ENCODE results near the gene ZNF627. TPM values are rescaled to one million over a fixed set of nuclear protein-coding genes. Genes with fewer than 3 reads are reported as not detected.

The ZNF627 gene
- total RNA-seq, 1 donor from 2014 or later: 33.6 TPM

GRCh38 chr19:11551603-11552235, 45.6 kb upstream of the ZNF627 start:
- H3K27ac Mint-ChIP-seq: no peak overlapping the region
- no peak overlapping the region for H3K4me3 Mint-ChIP-seq (ENCODE audit: low read depth)
- H3K4me1 Mint-ChIP-seq (ENCODE audit: low read depth): no peaks in the 10 kb centered on the region
- peaks cover 5% of the 10 kb centered on the region for H3K36me3 Mint-ChIP-seq (ENCODE audit: insufficient read depth)
- TF ChIP-seq CTCF (IDR thresholded peaks at IDR 0.05; ENCODE audit: unreplicated experiment): peak; percentile 33
- H3K27me3 Mint-ChIP-seq: no peaks in the 10 kb centered on the region
- DNase-seq (ENCODE audit: low spot score, unreplicated experiment): no peak
- no peaks in the 10 kb centered on the region for H3K9me3 Mint-ChIP-seq (ENCODE audit: low read depth)

- H3K36me3 Mint-ChIP-seq (ENCODE audit: insufficient read depth): peaks cover 5% of the 10 kb centered on the region
- H3K4me3 Mint-ChIP-seq (ENCODE audit: low read depth): no peak overlapping the region
- no peak for TF ChIP-seq CTCF (IDR thresholded peaks at IDR 0.05; ENCODE audit: unreplicated experiment)
- H3K4me1 Mint-ChIP-seq (ENCODE audit: low read depth): peaks cover 1% of the 10 kb centered on the region
- no peaks in the 10 kb centered on the region for H3K27me3 Mint-ChIP-seq
- H3K9me3 Mint-ChIP-seq (ENCODE audit: low read depth): no peaks in the 10 kb centered on the region
- H3K27ac Mint-ChIP-seq: no peak overlapping the region
- DNase-seq (ENCODE audit: low spot score, unreplicated experiment): no peak
Observed at GRCh38 chr19:11552666-11553372, 44.5 kb upstream of the ZNF627 start.

GRCh38 chr19:11554160-11554559, 43.1 kb upstream of the ZNF627 start:
- no peaks in the 10 kb centered on the region for H3K9me3 Mint-ChIP-seq (ENCODE audit: low read depth)
- H3K27ac Mint-ChIP-seq: peak overlapping the region; percentile 19
- no peak overlapping the region for H3K4me3 Mint-ChIP-seq (ENCODE audit: low read depth)

GRCh38 chr19:11555246-11555645, 42.0 kb upstream of the ZNF627 start:
- H3K4me3 Mint-ChIP-seq (ENCODE audit: low read depth): peak overlapping the region; percentile 40
- H3K36me3 Mint-ChIP-seq (ENCODE audit: insufficient read depth): peaks cover 5% of the 10 kb centered on the region
- H3K4me1 Mint-ChIP-seq (ENCODE audit: low read depth): peaks cover 15% of the 10 kb centered on the region

More at GRCh38 chr19:11554160-11554559, 43.1 kb upstream of the ZNF627 start:
- no peaks in the 10 kb centered on the region for H3K27me3 Mint-ChIP-seq
- peaks cover 5% of the 10 kb centered on the region for H3K36me3 Mint-ChIP-seq (ENCODE audit: insufficient read depth)
- no peak for DNase-seq (ENCODE audit: low spot score, unreplicated experiment)
- H3K4me1 Mint-ChIP-seq (ENCODE audit: low read depth): peaks cover 11% of the 10 kb centered on the region
- TF ChIP-seq CTCF (IDR thresholded peaks at IDR 0.05; ENCODE audit: unreplicated experiment): no peak

More at GRCh38 chr19:11555246-11555645, 42.0 kb upstream of the ZNF627 start:
- no peaks in the 10 kb centered on the region for H3K9me3 Mint-ChIP-seq (ENCODE audit: low read depth)
- DNase-seq (ENCODE audit: low spot score, unreplicated experiment): no peak
- no peak for TF ChIP-seq CTCF (IDR thresholded peaks at IDR 0.05; ENCODE audit: unreplicated experiment)
- H3K27me3 Mint-ChIP-seq: no peaks in the 10 kb centered on the region
- no peak overlapping the region for H3K27ac Mint-ChIP-seq

Data from progenitor cell of endocrine pancreas (in vitro differentiated cells).